Adipose tissue (tissue), 3 donors: ENCODE results near the gene LYRM4. TPM values are rescaled to one million over a fixed set of nuclear protein-coding genes. Genes with fewer than 3 reads are reported as not detected.

Experiments
- H3K27ac ChIP-seq: one replicate; pipeline ENCODE4 v1.5.1; 2013; ENCODE audit warnings: low read depth, low read length
- WGBS, 3 donors: extraction: QIAGEN DNeasy Blood & Tissue Kit; methylation state at CpG; one replicate each; pipeline ENCODE4 v1.1.7; 2013; 5-methylcytosine and 5-hydroxymethylcytosine counted together
- polyA plus RNA-seq, 3 donors: library from polyadenylated mRNA; stranded (reverse); fragments of 200-250 nt; gene quantifications; one replicate each; pipeline ENCODE4 v1.2.3, GENCODE V29; 2013
- donor health status: healthy with polysubstance abuse.
- donor health status: Bipolar disorder and iron deficiency.
- donor health status: healthy.

The LYRM4 gene
- polyA plus RNA-seq, 3 donors, result 11.6 to 28.5 (median 22.0) TPM

- 78 to 93% (median 92%) methylated on average over 3 of the region's 3 CpGs for WGBS, 3 donors
- H3K27ac ChIP-seq, result no peak overlapping the region
Measured at GRCh38 chr6:5250451-5250850, 10.3 kb downstream of the LYRM4 start.

- no peak overlapping the region for H3K27ac ChIP-seq
- 71 to 80% (median 75%) methylated on average over 5 of the region's 5 CpGs for WGBS, 3 donors
Measured at GRCh38 chr6:5249451-5250122, 11.2 kb downstream of the LYRM4 start.

DNA sequence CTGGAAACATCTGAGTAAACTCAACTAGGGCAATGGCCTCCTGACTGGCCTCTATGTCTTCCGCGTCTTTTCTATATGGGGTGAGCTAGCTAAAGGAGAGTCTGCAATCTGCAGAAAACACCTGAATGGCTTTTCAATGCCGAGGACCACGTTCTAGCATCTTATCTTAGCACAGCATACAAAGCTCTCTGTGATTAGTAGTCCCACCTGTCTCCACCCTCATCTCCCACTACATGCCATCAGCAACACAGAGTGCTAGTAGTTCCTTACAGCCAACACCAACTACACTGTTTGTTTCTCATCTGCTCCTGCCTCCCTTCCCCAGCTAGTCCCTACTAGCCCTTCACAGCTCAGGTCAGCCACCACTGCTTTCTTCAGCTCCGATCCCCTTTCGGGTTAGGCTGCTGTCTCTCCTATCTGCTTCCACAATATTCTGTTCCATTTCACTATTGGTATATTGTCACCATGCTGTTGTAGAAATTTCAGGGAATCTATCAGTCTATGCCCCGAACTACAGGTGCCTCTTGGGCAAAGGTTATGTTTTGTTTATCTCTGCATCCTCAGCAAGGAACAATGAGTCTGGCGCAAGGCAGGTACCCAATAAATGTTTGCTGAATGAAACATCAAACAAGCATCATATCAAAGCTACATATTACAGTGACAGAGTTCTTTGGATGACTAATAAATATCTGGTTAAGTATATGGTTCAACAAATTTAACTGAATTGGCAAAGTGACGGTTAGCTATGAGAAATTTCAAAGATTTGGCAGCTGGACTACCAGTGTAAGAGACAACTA is 12.2 kb downstream of the LYRM4 start:
- H3K27ac ChIP-seq, result no peak overlapping the region
- WGBS, 3 donors, result 73 to 97% (median 88%) methylated on average over 9 of the region's 9 CpGs

GRCh38 chr6:5247201-5247600 is 13.5 kb downstream of the LYRM4 start:
- H3K27ac ChIP-seq, result no peak overlapping the region
- WGBS, 3 donors, result 94 to 98% (median 96%) methylated on average over 2 of the region's 2 CpGs

- 81 to 90% (median 86%) methylated on average over 13 of the region's 13 CpGs for WGBS, 3 donors
- no peak overlapping the region for H3K27ac ChIP-seq
Measured at GRCh38 chr6:5246141-5247097, 14.3 kb downstream of the LYRM4 start.

DNA sequence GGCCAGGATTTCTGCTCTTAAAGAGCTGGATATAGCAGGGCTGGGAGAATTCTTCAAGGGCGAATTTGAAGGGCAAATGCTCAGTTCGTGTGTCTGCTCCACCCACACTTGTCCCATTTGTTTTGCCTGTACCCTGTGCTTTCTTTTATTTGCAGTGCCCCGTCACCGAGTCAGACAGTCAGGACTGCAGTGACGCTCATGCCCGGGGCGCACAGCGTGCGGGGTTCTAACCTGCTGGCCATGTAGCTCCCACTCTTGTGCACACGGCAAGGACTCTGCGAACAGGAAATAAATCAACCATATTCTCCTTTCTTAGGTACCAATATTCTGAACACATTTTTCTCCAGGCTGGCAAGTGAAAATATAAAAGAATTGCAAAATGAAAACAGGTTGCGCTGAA is 17.7 kb downstream of the LYRM4 start:
- no peak overlapping the region for H3K27ac ChIP-seq
- 86 to 97% (median 90%) methylated on average over 12 of the region's 12 CpGs for WGBS, 3 donors

- WGBS, 3 donors, result 90 to 95% (median 94%) methylated on average over 2 of the region's 2 CpGs
- H3K27ac ChIP-seq, result no peak overlapping the region
Measured at GRCh38 chr6:5241252-5241651, 19.5 kb downstream of the LYRM4 start.

- 90 to 96% (median 96%) methylated on average over 1 of the region's 1 CpG for WGBS, 3 donors
- no peak overlapping the region for H3K27ac ChIP-seq
Measured at GRCh38 chr6:5238336-5238735, 22.4 kb downstream of the LYRM4 start.

- WGBS, 3 donors, result 88 to 94% (median 93%) methylated on average over 4 of the region's 4 CpGs
- H3K27ac ChIP-seq, result no peak overlapping the region
Measured at GRCh38 chr6:5237805-5238204, 22.9 kb downstream of the LYRM4 start.

DNA sequence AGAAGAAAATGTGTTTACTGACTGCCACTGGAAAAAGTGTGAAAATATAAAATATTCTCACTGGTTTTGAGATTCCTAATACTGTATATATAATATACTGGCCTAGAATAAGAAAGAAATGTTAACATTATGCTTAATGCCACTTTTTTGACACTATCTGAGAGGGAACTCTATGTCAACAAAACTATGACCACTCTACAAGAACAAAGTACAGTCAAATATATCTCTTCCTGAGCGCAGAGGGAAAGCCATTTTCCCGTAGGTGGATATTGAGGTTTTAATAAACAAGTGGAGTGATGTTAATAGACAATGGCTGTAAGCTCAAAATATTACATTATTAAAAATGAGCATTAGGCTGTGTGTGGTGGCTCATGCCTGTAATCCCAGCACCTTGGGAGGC is 24.9 kb downstream of the LYRM4 start:
- H3K27ac ChIP-seq, result no peak overlapping the region
- WGBS, 3 donors, result 94 to 97% (median 95%) methylated on average over 2 of the region's 2 CpGs

DNA sequence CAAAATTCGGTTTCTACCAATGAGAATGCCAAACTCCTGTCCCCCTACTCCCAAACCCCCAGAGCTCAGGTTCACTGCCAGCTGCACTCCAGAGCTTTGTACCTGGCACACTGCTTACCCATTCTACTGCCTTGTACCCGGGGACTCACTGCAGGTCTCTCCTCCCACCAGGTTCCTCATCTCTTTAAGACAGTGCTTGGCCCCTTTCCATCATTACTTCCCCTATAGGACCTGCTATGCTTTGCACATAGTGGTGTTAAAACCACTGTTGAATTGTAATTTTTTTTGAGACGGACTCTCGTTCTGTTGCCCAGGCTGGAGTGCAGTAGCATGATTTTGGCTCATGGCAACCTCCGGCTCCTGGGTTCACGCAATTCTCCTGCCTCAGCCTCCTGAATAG is 25.9 kb downstream of the LYRM4 start:
- H3K27ac ChIP-seq, result no peak overlapping the region
- WGBS, 3 donors, result 65 to 94% (median 82%) methylated on average over 6 of the region's 6 CpGs

DNA sequence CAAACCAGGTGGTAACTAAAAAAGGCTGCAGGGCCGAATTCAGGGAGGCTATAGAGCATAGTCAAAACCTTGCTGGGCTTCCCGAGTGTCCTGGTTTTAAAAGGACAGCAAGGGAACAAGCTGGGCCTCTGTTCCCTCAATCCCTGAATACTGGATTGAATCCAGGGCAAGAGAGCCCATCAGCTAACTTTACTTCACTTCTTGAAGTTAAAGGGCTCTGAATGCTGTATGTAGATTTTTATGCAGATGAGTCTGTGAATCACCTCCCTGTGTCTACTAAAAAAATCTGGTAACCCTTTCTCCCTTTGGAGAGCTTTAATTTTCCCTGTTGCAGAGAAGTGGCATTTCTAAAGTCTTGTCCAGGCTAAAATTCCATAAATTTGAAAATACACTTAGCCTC is 29.5 kb downstream of the LYRM4 start:
- 87 to 92% (median 89%) methylated on average over 2 of the region's 2 CpGs for WGBS, 3 donors
- no peak overlapping the region for H3K27ac ChIP-seq

- 36 to 78% (median 47%) methylated on average over 4 of the region's 4 CpGs for WGBS, 3 donors
- H3K27ac ChIP-seq, result no peak overlapping the region
Measured at GRCh38 chr6:5230081-5230480, 30.7 kb downstream of the LYRM4 start.

GRCh38 chr6:5229356-5229755 is 31.4 kb downstream of the LYRM4 start:
- WGBS, 3 donors, result 89 to 95% (median 91%) methylated on average over 3 of the region's 3 CpGs
- H3K27ac ChIP-seq, result no peak overlapping the region

DNA sequence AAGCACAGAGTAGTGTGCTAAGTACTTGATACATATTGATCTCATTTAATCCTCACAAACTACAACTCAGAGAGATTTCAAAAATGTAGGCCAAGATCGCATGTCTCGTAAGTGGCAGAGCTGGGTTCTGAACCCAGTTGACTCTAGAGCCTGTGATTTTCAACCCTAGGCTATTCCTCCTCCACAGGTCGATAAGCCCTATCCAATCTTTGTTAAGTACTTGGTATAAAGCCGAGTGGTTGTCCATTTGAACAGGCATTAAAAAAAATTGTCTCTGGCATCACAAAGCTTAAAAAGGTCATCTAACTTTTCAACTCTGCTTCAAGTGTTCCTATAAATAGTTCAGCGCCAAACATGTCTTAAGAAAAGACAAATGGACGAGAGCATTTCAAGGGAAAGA is 37.4 kb downstream of the LYRM4 start:
- H3K27ac ChIP-seq, result no peak overlapping the region
- WGBS, 3 donors, result 89 to 93% (median 91%) methylated on average over 6 of the region's 6 CpGs

DNA sequence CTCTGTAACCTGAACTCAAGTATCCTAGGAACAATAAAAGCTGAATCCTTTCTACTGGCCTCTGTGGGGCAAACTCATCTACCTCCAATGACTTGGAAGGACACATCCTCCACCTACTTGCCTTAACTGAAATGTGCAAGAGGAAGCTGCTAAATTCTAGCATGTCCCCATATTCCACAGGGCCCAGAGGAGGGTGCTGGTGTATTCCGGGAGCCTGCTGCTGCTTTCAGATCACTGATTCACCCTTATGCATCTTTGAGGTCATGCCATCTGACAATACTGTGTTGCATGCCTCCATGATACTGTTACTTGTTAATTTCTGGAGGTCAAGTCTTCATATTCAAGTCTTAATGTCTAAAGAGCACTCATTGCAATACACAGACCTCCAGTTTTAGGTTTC is 40.3 kb downstream of the LYRM4 start:
- WGBS, 3 donors, result 79 to 94% (median 88%) methylated on average over 1 of the region's 1 CpG

GRCh38 chr6:5219011-5219691 is 41.6 kb downstream of the LYRM4 start:
- no peak overlapping the region for H3K27ac ChIP-seq
- WGBS, 3 donors, result 79 to 85% (median 80%) methylated on average over 5 of the region's 5 CpGs

More for the DNA sequence above, 40.3 kb downstream of the LYRM4 start:
- H3K27ac ChIP-seq, result no peak overlapping the region

- WGBS, 3 donors, result 78 to 91% (median 86%) methylated on average over 2 of the region's 2 CpGs
- no peak overlapping the region for H3K27ac ChIP-seq
Measured at GRCh38 chr6:5217356-5217755, 43.4 kb downstream of the LYRM4 start.
